Measurements from ENCODE around the gene TSEN54.

DNA sequence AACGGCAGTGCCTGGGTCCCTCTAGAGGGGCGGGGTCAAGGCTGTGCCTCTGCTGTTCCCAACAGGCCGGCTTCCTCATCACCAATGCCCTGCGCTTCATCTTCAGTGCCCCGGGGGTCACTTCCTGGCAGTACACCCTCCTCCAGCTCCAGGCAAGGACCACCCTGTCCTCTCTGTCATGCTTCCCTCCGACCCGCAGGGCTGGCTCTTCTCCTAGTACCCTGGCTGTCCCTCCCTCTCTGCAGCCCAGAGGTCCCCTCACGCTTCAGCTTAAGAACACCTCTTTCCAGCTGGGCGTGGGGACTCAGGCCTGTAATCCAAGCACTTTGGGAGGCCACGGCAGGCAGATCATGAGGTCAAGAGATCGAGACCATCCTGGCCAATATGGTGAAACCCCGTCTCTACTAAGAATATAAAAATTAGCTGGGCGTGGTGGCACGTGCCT lies 26.8 kb upstream of the TSEN54 start:
- TF ChIP-seq NRF1 (IDR thresholded peaks at IDR 0.05; ENCODE audit: low read depth, low read length) (no peak), RCOR1 (IDR thresholded peaks at IDR 0.05; ENCODE audit: low read length) (no peak)
